Ovary (tissue), 3 donors: ENCODE measurements around the gene ARPC1A.

ENCODE experiments used
- CTCF ChIP-seq, 3 donors: fragments of 450-650 bp in 2 of 3; fragments of 200-600 bp in 1 of 3; IDR thresholded peaks; one replicate each; pipeline versions ENCODE4 v1.5.1 to v1.8.0; 2016 to 2022; ENCODE audit warnings: antibody characterized with exemption in 3 of 3, mild to moderate bottlenecking in 1 of 3
- EP300 ChIP-seq: sonication (generic); formaldehyde crosslinking; IDR thresholded peaks from one replicate; pipeline ENCODE4 v1.6.1; 2017; ENCODE audit warnings: antibody characterized with exemption
- POLR2A ChIP-seq: fragments of 450-650 bp; IDR thresholded peaks from one replicate; pipeline ENCODE4 v1.6.1; 2017; ENCODE audit warnings: antibody characterized with exemption, mild to moderate bottlenecking, moderate library complexity
- donor health status: DM: no; HTN: no; CAD: no.

GRCh38 chr7:99308461-99309074 lies 17.1 kb upstream of the ARPC1A start:
- TF ChIP-seq CTCF (IDR thresholded peaks at IDR 0.05): no peak
- no peak for TF ChIP-seq POLR2A
- TF ChIP-seq EP300: no peak
